ENCODE data around the gene FCRLB. TPM values are rescaled to one million over a fixed set of nuclear protein-coding genes. Genes with fewer than 3 reads are reported as not detected.

The FCRLB gene
- total and polyA plus RNA-seq, 9 of the 15 experiments (the other 6 are each of a cell fraction or from before 2014, with no cell fraction given) = 0.20 to 4.6 (median 1.3) TPM

DNA sequence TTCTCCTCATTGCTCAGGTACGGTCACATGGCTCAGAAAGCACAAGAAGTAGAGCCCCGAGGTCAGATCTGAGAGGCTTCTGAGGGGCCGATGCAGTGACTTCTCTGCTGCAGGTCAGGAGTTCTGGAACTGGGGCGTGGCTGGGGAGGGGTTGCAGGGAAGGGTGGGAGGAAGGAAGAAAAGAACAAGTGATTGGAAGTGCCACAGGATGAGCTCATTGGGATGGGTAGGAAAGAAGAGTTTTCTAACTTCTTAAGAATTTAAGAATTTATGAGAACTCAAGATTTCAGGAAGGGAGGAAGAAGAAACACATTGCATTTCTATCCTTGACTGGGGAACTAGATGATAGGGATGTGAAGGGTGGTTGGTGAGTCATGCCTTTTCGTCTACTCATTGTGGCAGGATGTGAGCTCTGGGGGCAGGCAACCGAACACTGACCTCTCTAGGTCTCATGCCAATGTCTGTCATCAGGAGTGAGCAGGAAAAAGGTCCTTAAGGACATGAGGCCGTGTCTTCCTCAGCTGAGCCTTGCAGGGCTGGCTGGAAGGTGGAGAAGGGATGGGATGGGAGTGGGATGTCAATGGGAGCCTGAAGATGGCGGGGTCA lies 497 bp downstream of the FCRLB start (continued):
- TF ChIP-seq RCOR1 (IDR thresholded peaks at IDR 0.05; ENCODE audit: borderline replicate concordance in 1 of 2, low read depth in 2 of 2, low read length in 2 of 2) (peak in 1 of 2 experiments; percentile 87; a peak in 2 of 4 replicates), MAFF (IDR thresholded peaks at IDR 0.05; ENCODE audit: low read length) (peak; percentile 76; the same call in 1 of the 2 replicates), MAFK (IDR thresholded peaks at IDR 0.05; ENCODE audit: low read length) (peak; percentile 79), ESRRA (IDR thresholded peaks at IDR 0.05; ENCODE audit: borderline replicate concordance, low read depth) (peak; percentile 55; the same call in 1 of the 2 replicates), BACH1 (tag; IDR thresholded peaks at IDR 0.05) (peak; percentile 43; the same call in 1 of the 2 replicates), PRMT5 (CRISPR knock-in tag; IDR thresholded peaks at IDR 0.05) (no peak), LEF1 (IDR thresholded peaks at IDR 0.05) (peak; percentile 78), NCOA1 (IDR thresholded peaks at IDR 0.05; ENCODE audit: low read depth) (peak; percentile 74; the same call in 1 of the 2 replicates), ZNF589 (CRISPR knock-in tag; IDR thresholded peaks at IDR 0.05; ENCODE audit: low read depth) (peak; percentile 81), NR2C2 (CRISPR knock-in tag; IDR thresholded peaks at IDR 0.05) (peak; percentile 68; the same call in 1 of the 2 replicates), NR2C2 (tag; IDR thresholded peaks at IDR 0.05) (peak; percentile 91), ZNF764 (CRISPR knock-in tag; IDR thresholded peaks at IDR 0.05; ENCODE audit: low read depth) (no peak), ASH1L (IDR thresholded peaks at IDR 0.05; ENCODE audit: borderline replicate concordance, low read depth, partially characterized antibody) (no peak), ETV5 (CRISPR knock-in tag; IDR thresholded peaks at IDR 0.05; ENCODE audit: low read depth) (no peak)
- TF ChIP-seq, protein P1, sequence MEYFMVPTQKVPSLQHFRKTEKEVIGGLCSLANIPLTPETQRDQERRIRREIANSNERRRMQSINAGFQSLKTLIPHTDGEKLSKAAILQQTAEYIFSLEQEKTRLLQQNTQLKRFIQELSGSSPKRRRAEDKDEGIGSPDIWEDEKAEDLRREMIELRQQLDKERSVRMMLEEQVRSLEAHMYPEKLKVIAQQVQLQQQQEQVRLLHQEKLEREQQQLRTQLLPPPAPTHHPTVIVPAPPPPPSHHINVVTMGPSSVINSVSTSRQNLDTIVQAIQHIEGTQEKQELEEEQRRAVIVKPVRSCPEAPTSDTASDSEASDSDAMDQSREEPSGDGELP (CRISPR knock-in tag; IDR thresholded peaks at IDR 0.05; ENCODE audit: borderline replicate concordance) = peak; percentile 7; the same call in 1 of the 2 replicates
- TF ChIP-seq, protein P2, sequence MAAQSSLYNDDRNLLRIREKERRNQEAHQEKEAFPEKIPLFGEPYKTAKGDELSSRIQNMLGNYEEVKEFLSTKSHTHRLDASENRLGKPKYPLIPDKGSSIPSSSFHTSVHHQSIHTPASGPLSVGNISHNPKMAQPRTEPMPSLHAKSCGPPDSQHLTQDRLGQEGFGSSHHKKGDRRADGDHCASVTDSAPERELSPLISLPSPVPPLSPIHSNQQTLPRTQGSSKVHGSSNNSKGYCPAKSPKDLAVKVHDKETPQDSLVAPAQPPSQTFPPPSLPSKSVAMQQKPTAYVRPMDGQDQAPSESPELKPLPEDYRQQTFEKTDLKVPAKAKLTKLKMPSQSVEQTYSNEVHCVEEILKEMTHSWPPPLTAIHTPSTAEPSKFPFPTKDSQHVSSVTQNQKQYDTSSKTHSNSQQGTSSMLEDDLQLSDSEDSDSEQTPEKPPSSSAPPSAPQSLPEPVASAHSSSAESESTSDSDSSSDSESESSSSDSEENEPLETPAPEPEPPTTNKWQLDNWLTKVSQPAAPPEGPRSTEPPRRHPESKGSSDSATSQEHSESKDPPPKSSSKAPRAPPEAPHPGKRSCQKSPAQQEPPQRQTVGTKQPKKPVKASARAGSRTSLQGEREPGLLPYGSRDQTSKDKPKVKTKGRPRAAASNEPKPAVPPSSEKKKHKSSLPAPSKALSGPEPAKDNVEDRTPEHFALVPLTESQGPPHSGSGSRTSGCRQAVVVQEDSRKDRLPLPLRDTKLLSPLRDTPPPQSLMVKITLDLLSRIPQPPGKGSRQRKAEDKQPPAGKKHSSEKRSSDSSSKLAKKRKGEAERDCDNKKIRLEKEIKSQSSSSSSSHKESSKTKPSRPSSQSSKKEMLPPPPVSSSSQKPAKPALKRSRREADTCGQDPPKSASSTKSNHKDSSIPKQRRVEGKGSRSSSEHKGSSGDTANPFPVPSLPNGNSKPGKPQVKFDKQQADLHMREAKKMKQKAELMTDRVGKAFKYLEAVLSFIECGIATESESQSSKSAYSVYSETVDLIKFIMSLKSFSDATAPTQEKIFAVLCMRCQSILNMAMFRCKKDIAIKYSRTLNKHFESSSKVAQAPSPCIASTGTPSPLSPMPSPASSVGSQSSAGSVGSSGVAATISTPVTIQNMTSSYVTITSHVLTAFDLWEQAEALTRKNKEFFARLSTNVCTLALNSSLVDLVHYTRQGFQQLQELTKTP (IDR thresholded peaks at IDR 0.05; ENCODE audit: low read depth in 1 of 2, partially characterized antibody in 2 of 2) = peak in 1 of 2 experiments; percentile 23
- TF ChIP-seq, protein P3, sequence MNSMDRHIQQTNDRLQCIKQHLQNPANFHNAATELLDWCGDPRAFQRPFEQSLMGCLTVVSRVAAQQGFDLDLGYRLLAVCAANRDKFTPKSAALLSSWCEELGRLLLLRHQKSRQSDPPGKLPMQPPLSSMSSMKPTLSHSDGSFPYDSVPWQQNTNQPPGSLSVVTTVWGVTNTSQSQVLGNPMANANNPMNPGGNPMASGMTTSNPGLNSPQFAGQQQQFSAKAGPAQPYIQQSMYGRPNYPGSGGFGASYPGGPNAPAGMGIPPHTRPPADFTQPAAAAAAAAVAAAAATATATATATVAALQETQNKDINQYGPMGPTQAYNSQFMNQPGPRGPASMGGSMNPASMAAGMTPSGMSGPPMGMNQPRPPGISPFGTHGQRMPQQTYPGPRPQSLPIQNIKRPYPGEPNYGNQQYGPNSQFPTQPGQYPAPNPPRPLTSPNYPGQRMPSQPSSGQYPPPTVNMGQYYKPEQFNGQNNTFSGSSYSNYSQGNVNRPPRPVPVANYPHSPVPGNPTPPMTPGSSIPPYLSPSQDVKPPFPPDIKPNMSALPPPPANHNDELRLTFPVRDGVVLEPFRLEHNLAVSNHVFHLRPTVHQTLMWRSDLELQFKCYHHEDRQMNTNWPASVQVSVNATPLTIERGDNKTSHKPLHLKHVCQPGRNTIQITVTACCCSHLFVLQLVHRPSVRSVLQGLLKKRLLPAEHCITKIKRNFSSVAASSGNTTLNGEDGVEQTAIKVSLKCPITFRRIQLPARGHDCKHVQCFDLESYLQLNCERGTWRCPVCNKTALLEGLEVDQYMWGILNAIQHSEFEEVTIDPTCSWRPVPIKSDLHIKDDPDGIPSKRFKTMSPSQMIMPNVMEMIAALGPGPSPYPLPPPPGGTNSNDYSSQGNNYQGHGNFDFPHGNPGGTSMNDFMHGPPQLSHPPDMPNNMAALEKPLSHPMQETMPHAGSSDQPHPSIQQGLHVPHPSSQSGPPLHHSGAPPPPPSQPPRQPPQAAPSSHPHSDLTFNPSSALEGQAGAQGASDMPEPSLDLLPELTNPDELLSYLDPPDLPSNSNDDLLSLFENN (IDR thresholded peaks at IDR 0.05; ENCODE audit: low read depth in 2 of 2, low read length in 2 of 2) = no peak
- TF ChIP-seq, protein P4, sequence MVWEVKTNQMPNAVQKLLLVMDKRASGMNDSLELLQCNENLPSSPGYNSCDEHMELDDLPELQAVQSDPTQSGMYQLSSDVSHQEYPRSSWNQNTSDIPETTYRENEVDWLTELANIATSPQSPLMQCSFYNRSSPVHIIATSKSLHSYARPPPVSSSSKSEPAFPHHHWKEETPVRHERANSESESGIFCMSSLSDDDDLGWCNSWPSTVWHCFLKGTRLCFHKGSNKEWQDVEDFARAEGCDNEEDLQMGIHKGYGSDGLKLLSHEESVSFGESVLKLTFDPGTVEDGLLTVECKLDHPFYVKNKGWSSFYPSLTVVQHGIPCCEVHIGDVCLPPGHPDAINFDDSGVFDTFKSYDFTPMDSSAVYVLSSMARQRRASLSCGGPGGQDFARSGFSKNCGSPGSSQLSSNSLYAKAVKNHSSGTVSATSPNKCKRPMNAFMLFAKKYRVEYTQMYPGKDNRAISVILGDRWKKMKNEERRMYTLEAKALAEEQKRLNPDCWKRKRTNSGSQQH (CRISPR knock-in tag; IDR thresholded peaks at IDR 0.05) = no peak

Measured in K562 (cell line).